ENCODE measurements around the gene LEF1. TPM values are rescaled to one million over a fixed set of nuclear protein-coding genes. Genes with fewer than 3 reads are reported as not detected.
A peak's percentile ranks its signal among the peaks of the same experiment; 100 is the strongest.

Gene LEF1
- total RNA-seq, 2 experiments from 2014 or later, result 205 to 246 TPM

GRCh38 chr4:108120789-108121188, 47.9 kb downstream of the LEF1 start:
- DNase-seq (no peak), ATAC-seq (no peak)
- CTCF ChIA-PET, result interaction anchor here (0.9 to 2.1 kb wide), 5 partner anchors 10 to 31 kb away, joined by 3 to 7 read pairs (median 5); no protein-coding TSS in a partner anchor
- Mint-ChIP-seq H3K4me3 (no peak overlapping the region), H3K36me3 (ENCODE audit: low read depth) (peaks cover 68% of the 10 kb centered on the region), H3K27ac (peak overlapping the region; percentile 23), H3K27me3 (ENCODE audit: low read depth) (no peaks in the 10 kb centered on the region), H3K9me3 (ENCODE audit: insufficient read depth) (no peaks in the 10 kb centered on the region), H3K4me1 (ENCODE audit: low read depth) (peaks cover 72% of the 10 kb centered on the region)
- POLR2A ChIA-PET, result interaction anchor here (0.8 to 1.7 kb wide), 4 partner anchors 12 to 18 kb away, joined by 3 to 4 read pairs (median 4); no protein-coding TSS in a partner anchor

DNA sequence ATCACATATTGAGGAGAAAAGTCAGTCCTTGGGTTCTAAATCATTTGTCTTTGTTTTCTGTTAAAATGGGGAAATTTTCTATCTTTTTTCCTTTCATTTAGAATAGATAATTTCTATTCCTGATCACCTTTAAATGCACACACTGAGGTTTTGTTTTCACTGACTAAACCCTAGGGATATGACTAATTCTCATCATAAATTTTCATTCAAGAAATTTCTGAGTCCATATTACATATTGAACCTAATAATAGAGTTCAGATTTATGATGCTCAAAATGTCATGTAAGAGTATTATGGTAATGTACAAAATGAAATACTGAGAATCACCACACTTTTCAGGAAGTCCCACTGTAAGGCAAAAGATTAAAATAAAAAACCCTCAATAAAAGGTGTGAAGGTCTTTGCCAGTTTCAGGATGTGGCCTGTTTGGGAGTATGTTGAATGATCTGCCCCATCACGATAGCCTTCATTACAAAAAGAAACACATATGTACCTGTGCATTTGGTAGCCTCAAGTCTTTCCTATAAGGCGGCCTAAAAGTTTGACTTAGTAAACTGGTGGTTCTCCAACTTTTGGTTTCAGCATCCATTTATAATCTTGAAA, 49.4 kb downstream of the LEF1 start:
- Mint-ChIP-seq H3K4me3 (peak overlapping the region; percentile 61), H3K27ac (peak overlapping the region; percentile 71), H3K4me1 (ENCODE audit: low read depth) (peaks cover 81% of the 10 kb centered on the region), H3K27me3 (ENCODE audit: low read depth) (no peaks in the 10 kb centered on the region), H3K9me3 (ENCODE audit: insufficient read depth) (no peaks in the 10 kb centered on the region), H3K36me3 (ENCODE audit: low read depth) (peaks cover 68% of the 10 kb centered on the region)
- no peak for DNase-seq
- peak; percentile 29 for ATAC-seq
- CTCF ChIA-PET, result interaction anchor here (1.0 to 3.1 kb wide), 6 partner anchors 11 to 101 kb away, joined by 3 to 13 read pairs (median 6); no protein-coding TSS in a partner anchor
- POLR2A ChIA-PET, result interaction anchor here (0.6 to 4.0 kb wide), 4 partner anchors 11 to 54 kb away, joined by 3 to 28 read pairs (median 4); no protein-coding TSS in a partner anchor

GRCh38 chr4:108118505-108118904, 50.2 kb downstream of the LEF1 start:
- Mint-ChIP-seq H3K36me3 (ENCODE audit: low read depth) (peaks cover 65% of the 10 kb centered on the region), H3K4me3 (peak overlapping the region; percentile 61), H3K27ac (peak overlapping the region; percentile 84), H3K4me1 (ENCODE audit: low read depth) (peaks cover 86% of the 10 kb centered on the region), H3K27me3 (ENCODE audit: low read depth) (no peaks in the 10 kb centered on the region), H3K9me3 (ENCODE audit: insufficient read depth) (no peaks in the 10 kb centered on the region)
- CTCF ChIA-PET, result interaction anchor here (1.0 to 3.1 kb wide), 7 partner anchors 10 to 100 kb away, joined by 3 to 13 read pairs (median 4); no protein-coding TSS in a partner anchor
- DNase-seq, result no peak
- POLR2A ChIA-PET, result interaction anchor here (0.6 to 4.0 kb wide), 2 partner anchors 11 to 20 kb away, joined by 3 to 28 read pairs; no protein-coding TSS in a partner anchor
- peak; percentile 34 for ATAC-seq

GRCh38 chr4:108117418-108118182, 51.1 kb downstream of the LEF1 start:
- ChIA-PET POLR2A (interaction anchor here (1.0 to 4.0 kb wide), 5 partner anchors 10 to 51 kb away, joined by 3 to 28 read pairs (median 6); partner anchors contain the start of gene LEF1), CTCF (interaction anchor here (1.0 to 3.3 kb wide), 12 partner anchors 9 to 455 kb away, joined by 3 to 20 read pairs (median 6); no protein-coding TSS in a partner anchor)
- H3K4me3 Mint-ChIP-seq, result peak overlapping the region; percentile 63
- peaks cover 91% of the 10 kb centered on the region for H3K4me1 Mint-ChIP-seq (ENCODE audit: low read depth)
- H3K27ac Mint-ChIP-seq, result peak overlapping the region; percentile 84
- H3K9me3 Mint-ChIP-seq (ENCODE audit: insufficient read depth), result no peaks in the 10 kb centered on the region
- DNase-seq, result no peak
- no peaks in the 10 kb centered on the region for H3K27me3 Mint-ChIP-seq (ENCODE audit: low read depth)
- ATAC-seq, result no peak
- H3K36me3 Mint-ChIP-seq (ENCODE audit: low read depth), result peaks cover 61% of the 10 kb centered on the region

DNA sequence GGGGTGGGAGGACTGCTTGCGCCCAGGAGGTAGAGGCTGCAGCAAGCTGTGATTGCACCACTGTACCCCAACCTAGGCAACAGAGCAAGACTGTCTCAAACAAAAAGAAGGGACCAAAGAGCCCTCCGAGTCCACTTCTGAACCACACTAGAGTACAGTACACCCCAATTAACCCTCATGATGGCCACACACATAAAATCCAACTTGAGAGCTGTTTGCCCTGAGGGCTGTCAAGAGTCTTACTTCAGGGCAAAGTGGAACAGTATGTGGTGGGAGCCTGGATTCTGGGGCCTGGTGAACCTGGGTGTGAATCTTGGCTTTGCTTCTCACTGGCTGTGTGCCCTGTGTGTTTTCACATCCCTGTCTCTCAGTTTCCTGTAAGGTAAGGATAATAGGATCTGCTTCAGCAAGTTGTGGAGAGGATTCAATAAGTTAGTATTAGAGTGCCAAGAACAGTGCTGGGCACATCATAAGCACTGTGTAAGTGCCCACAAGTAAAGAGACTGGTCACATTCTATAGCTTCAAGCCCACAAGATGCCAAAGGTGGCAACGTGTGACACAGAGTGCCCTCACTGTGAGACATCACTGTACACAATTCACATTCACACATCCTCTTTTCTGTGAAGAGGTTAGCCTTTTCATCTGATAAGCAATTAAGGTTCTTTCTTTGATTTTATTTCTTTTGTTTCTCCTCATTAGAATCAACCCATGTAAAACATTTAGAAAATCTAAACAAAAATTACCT, 52.1 kb downstream of the LEF1 start:
- ATAC-seq (peak; percentile 28), DNase-seq (no peak)
- Mint-ChIP-seq H3K27ac (peak overlapping the region; percentile 85), H3K36me3 (ENCODE audit: low read depth) (peaks cover 61% of the 10 kb centered on the region), H3K27me3 (ENCODE audit: low read depth) (no peaks in the 10 kb centered on the region), H3K4me3 (peak overlapping the region; percentile 58), H3K9me3 (ENCODE audit: insufficient read depth) (no peaks in the 10 kb centered on the region), H3K4me1 (ENCODE audit: low read depth) (peaks cover 93% of the 10 kb centered on the region)
- ChIA-PET CTCF (interaction anchor here (0.7 to 3.4 kb wide), 16 partner anchors 8 to 350 kb away, joined by 3 to 23 read pairs (median 6); partner anchors contain the start of gene LEF1), POLR2A (interaction anchor here (0.6 to 4.0 kb wide), 10 partner anchors 9 to 221 kb away, joined by 3 to 28 read pairs (median 4); no protein-coding TSS in a partner anchor)

GRCh38 chr4:108115168-108115526, 53.6 kb downstream of the LEF1 start:
- Mint-ChIP-seq H3K27me3 (ENCODE audit: low read depth) (no peaks in the 10 kb centered on the region), H3K9me3 (ENCODE audit: insufficient read depth) (no peaks in the 10 kb centered on the region), H3K36me3 (ENCODE audit: low read depth) (peaks cover 62% of the 10 kb centered on the region), H3K4me3 (peak overlapping the region; percentile 58), H3K4me1 (ENCODE audit: low read depth) (peaks cover 93% of the 10 kb centered on the region), H3K27ac (peak overlapping the region; percentile 85)
- ChIA-PET CTCF (interaction anchor here (0.8 to 3.4 kb wide), 16 partner anchors 8 to 397 kb away, joined by 3 to 23 read pairs (median 4); partner anchors contain the start of gene LEF1), POLR2A (interaction anchor here (0.6 to 2.5 kb wide), 6 partner anchors 12 to 79 kb away, joined by 3 to 9 read pairs (median 4); partner anchors contain the start of gene LEF1)
- no peak for DNase-seq
- ATAC-seq, result no peak

DNA sequence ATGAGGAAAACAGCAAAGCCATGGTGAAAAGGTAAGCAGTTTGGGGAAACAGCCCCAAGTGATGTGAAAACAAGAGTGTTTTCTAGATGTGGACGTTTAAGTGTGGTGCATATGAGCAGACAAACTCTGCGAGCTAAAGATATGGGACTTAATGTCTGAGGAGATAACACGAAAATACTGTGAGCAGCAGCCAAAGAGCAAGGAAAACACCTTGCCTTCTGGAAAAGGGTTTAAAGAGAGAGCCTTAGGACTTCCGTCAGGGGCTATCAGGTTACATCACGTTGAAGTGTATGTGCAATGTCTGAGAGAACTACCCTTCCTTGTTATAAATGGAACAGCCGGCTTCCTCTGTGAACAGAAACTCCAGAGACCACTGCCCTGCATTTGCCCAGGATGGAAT, 54.2 kb downstream of the LEF1 start:
- H3K4me3 Mint-ChIP-seq, result peak overlapping the region; percentile 12
- CTCF ChIA-PET, result interaction anchor here (0.9 to 3.4 kb wide), 6 partner anchors 15 to 84 kb away, joined by 3 to 23 read pairs (median 3); no protein-coding TSS in a partner anchor
- ATAC-seq, result no peak
- no peaks in the 10 kb centered on the region for H3K27me3 Mint-ChIP-seq (ENCODE audit: low read depth)
- peaks cover 96% of the 10 kb centered on the region for H3K4me1 Mint-ChIP-seq (ENCODE audit: low read depth)
- POLR2A ChIA-PET, result interaction anchor here (0.7 to 2.9 kb wide), 5 partner anchors 14 to 54 kb away, joined by 3 to 14 read pairs (median 3); partner anchors contain the start of gene LEF1
- H3K9me3 Mint-ChIP-seq (ENCODE audit: insufficient read depth), result no peaks in the 10 kb centered on the region
- no peak for DNase-seq
- peaks cover 67% of the 10 kb centered on the region for H3K36me3 Mint-ChIP-seq (ENCODE audit: low read depth)
- peak overlapping the region; percentile 85 for H3K27ac Mint-ChIP-seq

DNA sequence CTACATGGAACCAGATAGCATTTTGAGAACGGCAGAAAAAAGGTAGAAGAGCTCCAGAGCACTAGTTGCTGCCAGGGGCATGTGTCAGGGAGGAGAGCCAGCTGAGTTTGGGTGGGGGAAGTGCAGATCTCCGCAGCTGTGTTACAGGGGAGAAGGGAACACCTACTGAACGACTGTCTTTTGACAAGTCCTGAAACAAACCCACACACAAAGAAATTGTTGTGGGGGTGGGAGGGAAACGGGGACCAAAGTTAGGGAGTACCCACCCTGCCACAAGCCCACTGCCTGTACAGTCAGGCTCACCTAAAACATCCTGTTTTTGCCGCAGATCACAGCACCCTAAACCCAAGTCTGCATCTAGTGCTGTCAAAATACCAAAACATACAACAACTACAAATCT, 55.5 kb downstream of the LEF1 start:
- peaks cover 70% of the 10 kb centered on the region for H3K36me3 Mint-ChIP-seq (ENCODE audit: low read depth)
- H3K4me3 Mint-ChIP-seq, result peak overlapping the region; percentile 52
- CTCF ChIA-PET, result interaction anchor here (0.7 to 2.3 kb wide), 6 partner anchors 14 to 459 kb away, joined by 3 to 8 read pairs (median 4); no protein-coding TSS in a partner anchor

GRCh38 chr4:108111781-108112180, 57.0 kb downstream of the LEF1 start:
- ATAC-seq (no peak), DNase-seq (no peak)
- H3K4me1 Mint-ChIP-seq (ENCODE audit: low read depth), result peaks cover 95% of the 10 kb centered on the region
- ChIA-PET CTCF (interaction anchor here (1.3 to 2.3 kb wide), 6 partner anchors 13 to 81 kb away, joined by 3 to 8 read pairs (median 4); no protein-coding TSS in a partner anchor), POLR2A (interaction anchor here (2.9 kb wide), 1 partner anchor 28 kb away, joined by 14 read pairs; no protein-coding TSS in a partner anchor)
- peak overlapping the region; percentile 52 for H3K4me3 Mint-ChIP-seq
- H3K27me3 Mint-ChIP-seq (ENCODE audit: low read depth), result no peaks in the 10 kb centered on the region
- H3K36me3 Mint-ChIP-seq (ENCODE audit: low read depth), result peaks cover 67% of the 10 kb centered on the region
- H3K9me3 Mint-ChIP-seq (ENCODE audit: insufficient read depth), result no peaks in the 10 kb centered on the region
- peak overlapping the region; percentile 89 for H3K27ac Mint-ChIP-seq

More for the DNA sequence above, 55.5 kb downstream of the LEF1 start:
- Mint-ChIP-seq H3K4me1 (ENCODE audit: low read depth) (peaks cover 95% of the 10 kb centered on the region), H3K27me3 (ENCODE audit: low read depth) (no peaks in the 10 kb centered on the region), H3K9me3 (ENCODE audit: insufficient read depth) (no peaks in the 10 kb centered on the region), H3K27ac (peak overlapping the region; percentile 89)
- POLR2A ChIA-PET, result interaction anchor here (1.0 to 2.9 kb wide), 4 partner anchors 11 to 55 kb away, joined by 4 to 14 read pairs (median 6); partner anchors contain the start of gene LEF1
- peak; percentile 60 for ATAC-seq
- DNase-seq, result peak; percentile 79

- Mint-ChIP-seq H3K27me3 (ENCODE audit: low read depth) (no peaks in the 10 kb centered on the region), H3K4me3 (peak overlapping the region; percentile 63)
- ATAC-seq, result no peak
Observed at GRCh38 chr4:108110450-108110849, 58.3 kb downstream of the LEF1 start.

More at GRCh38 chr4:108110450-108110849, 58.3 kb downstream of the LEF1 start:
- ChIA-PET POLR2A (interaction anchor here (3.1 kb wide), 1 partner anchor 49 kb away, joined by 9 read pairs; no protein-coding TSS in a partner anchor), CTCF (interaction anchor here (1.5 to 2.0 kb wide), 3 partner anchors 9 to 42 kb away, joined by 3 to 6 read pairs (median 3); no protein-coding TSS in a partner anchor)
- Mint-ChIP-seq H3K27ac (peak overlapping the region; percentile 87), H3K9me3 (ENCODE audit: insufficient read depth) (no peaks in the 10 kb centered on the region), H3K4me1 (ENCODE audit: low read depth) (peaks cover 95% of the 10 kb centered on the region), H3K36me3 (ENCODE audit: low read depth) (peaks cover 68% of the 10 kb centered on the region)
- no peak for DNase-seq

Data from activated CD8-positive, alpha-beta T cell treated with anti-CD3 and anti-CD28 coated beads, Interleukin-2, amount 10 ng/mL, durations not matched to agents 7 days and 5 days (primary cell).